ENCODE data around the gene RNASE4.

- TF ChIP-seq CTCF (IDR thresholded peaks at IDR 0.05; ENCODE audit: low read length), result no peak
- no peak for TF ChIP-seq EZH2phosphoT487 (IDR thresholded peaks at IDR 0.05; ENCODE audit: low read length)
- no peak for TF ChIP-seq EZH2 (optimal IDR thresholded peaks at IDR 0.05; ENCODE audit: low read depth, low read length)
Observed at GRCh38 chr14:20684662-20685456, 499 bp downstream of the RNASE4 start.
